ENCODE data around the gene WDR54. TPM values are rescaled to one million over a fixed set of nuclear protein-coding genes. Genes with fewer than 3 reads are reported as not detected.

Gene WDR54
- total and polyA plus RNA-seq, 2 donors (not counting 3 experiments of a cell fraction or from before 2014, with no cell fraction given): 21.7 to 46.3 TPM

DNA sequence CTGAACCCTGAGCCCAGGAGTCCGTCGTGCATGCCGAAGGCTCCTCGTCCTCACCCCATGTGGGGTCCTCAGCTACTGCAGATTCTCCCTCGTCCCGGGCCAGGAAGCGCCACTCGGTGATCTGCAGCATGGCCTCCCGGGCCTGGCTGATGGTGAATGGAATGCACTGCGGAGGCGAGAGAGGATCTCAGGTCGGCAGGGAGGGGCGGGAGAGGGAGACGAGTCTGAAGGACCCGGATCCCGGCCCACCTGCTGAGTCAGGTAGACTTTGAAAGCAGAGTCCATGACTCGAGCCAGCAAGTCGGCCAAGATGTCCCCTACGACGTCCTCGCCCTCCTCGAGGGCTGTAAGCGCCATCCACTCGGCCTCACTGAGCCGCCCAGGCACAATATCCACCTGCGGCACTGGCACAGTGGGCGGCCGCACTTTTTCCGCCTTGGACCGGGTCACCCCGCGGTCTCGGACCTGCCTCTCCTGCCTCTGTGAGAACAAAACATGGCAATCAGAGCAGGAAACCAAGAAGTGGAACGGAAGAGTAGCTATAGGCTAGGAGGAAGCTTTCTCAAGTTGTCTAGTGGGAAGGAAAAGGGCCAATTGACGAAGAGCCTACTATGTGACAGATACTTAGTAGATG, 5.7 kb upstream of the WDR54 start:
- peak overlapping the region; percentile 52 for H3K4me2 ChIP-seq (ENCODE audit: insufficient read depth, low read length)
- H3K36me3 ChIP-seq (ENCODE audit: control insufficient read depth in 2 of 2, extremely low read depth in 1 of 2, insufficient read depth in 2 of 2, low read length in 2 of 2): no peaks in the 10 kb centered on the region
- BruUV-seq (replicated peaks): no TSS peak
- H3K4me3 ChIP-seq (replicated peaks in 1 of 3; ENCODE audit: insufficient read depth in 1 of 3, low read depth in 1 of 3, low read length in 3 of 3): peak overlapping the region in 1 of 3 experiments; percentile 12
- POLR2A ChIA-PET: no interaction called here
- H3K9me1 ChIP-seq (replicated peaks; ENCODE audit: control insufficient read depth, extremely low read depth, insufficient read depth, low read length): no peaks in the 10 kb centered on the region
- peaks cover 6% of the 10 kb centered on the region for H3K4me1 ChIP-seq (ENCODE audit: control insufficient read depth, extremely low read depth, insufficient read depth, low read length)
- TF ChIP-seq POLR2AphosphoS5 (IDR thresholded peaks at IDR 0.05; ENCODE audit: insufficient read depth, low read depth, low read length) (no peak), FOS (IDR thresholded peaks at IDR 0.05; ENCODE audit: borderline replicate concordance, insufficient read depth, low read length) (no peak), EZH2 (IDR thresholded peaks at IDR 0.05; ENCODE audit: borderline replicate concordance, low read depth, low read length, severe bottlenecking) (peak; percentile 27), JUN (IDR thresholded peaks at IDR 0.05; ENCODE audit: borderline replicate concordance, insufficient read depth, insufficient read length, low read depth) (no peak)
- TF ChIP-seq, protein P1, sequence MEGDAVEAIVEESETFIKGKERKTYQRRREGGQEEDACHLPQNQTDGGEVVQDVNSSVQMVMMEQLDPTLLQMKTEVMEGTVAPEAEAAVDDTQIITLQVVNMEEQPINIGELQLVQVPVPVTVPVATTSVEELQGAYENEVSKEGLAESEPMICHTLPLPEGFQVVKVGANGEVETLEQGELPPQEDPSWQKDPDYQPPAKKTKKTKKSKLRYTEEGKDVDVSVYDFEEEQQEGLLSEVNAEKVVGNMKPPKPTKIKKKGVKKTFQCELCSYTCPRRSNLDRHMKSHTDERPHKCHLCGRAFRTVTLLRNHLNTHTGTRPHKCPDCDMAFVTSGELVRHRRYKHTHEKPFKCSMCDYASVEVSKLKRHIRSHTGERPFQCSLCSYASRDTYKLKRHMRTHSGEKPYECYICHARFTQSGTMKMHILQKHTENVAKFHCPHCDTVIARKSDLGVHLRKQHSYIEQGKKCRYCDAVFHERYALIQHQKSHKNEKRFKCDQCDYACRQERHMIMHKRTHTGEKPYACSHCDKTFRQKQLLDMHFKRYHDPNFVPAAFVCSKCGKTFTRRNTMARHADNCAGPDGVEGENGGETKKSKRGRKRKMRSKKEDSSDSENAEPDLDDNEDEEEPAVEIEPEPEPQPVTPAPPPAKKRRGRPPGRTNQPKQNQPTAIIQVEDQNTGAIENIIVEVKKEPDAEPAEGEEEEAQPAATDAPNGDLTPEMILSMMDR (IDR thresholded peaks at IDR 0.05; ENCODE audit: extremely low read depth in 1 of 2, insufficient read depth in 1 of 2, low read depth in 1 of 2, low read length in 2 of 2): no peak
- no peaks in the 10 kb centered on the region for H4K20me1 ChIP-seq (replicated peaks; ENCODE audit: control insufficient read depth, extremely low read depth, insufficient read depth, low read length)
- no peaks in the 10 kb centered on the region for H3K9me3 ChIP-seq (replicated peaks; ENCODE audit: control insufficient read depth, insufficient read depth, low read length)
- peaks cover 33 to 42% of the 10 kb centered on the region in 2 experiments for H3K27me3 ChIP-seq (ENCODE audit: control insufficient read depth in 2 of 2, insufficient read depth in 2 of 2, low read length in 2 of 2)
- H3K79me2 ChIP-seq (ENCODE audit: control insufficient read depth, insufficient read depth, low read length): no peaks in the 10 kb centered on the region
- H3K9ac ChIP-seq (replicated peaks; ENCODE audit: extremely low read depth, insufficient read depth, low read length): no peak overlapping the region
- no peak overlapping the region for H3K27ac ChIP-seq (ENCODE audit: insufficient read depth, low read depth, low read length)
- CTCF ChIA-PET: interaction anchor here (1.8 kb wide), 1 partner anchor 24 kb away, joined by 5 read pairs; no protein-coding TSS in a partner anchor
- H2AFZ ChIP-seq (ENCODE audit: low read depth, low read length): peak overlapping the region; percentile 83
- DNase-seq (ENCODE audit: low read depth, low spot score) (no peak), FAIRE-seq (no peak)
- dilution Hi-C loops (cut with MboI; ENCODE audit: extremely low pct_ligation_motif_present, low sequenced_read_pairs): no loop called here
- intact Hi-C loops (cut with micrococcal nuclease): loop anchor here (1.0 kb wide), 1 partner anchor 16 kb away; no protein-coding TSS in a partner anchor
